Liver (tissue), 9 donors: ENCODE measurements around the gene VEGFA. TPM values are rescaled to one million over a fixed set of nuclear protein-coding genes. Genes with fewer than 3 reads are reported as not detected.

Experiments used
- DNase-seq: peaks from one replicate; pipeline ENCODE4 v3.0.0-alpha.2; 2017; ENCODE audit warnings: low spot score
- H3K27ac ChIP-seq, 2 donors: one replicate each; pipeline ENCODE4 v1.7.0; 2013; ENCODE audit warnings: inconsistent platforms in 2 of 2, low read length in 2 of 2, control low read depth in 1 of 2, low read depth in 1 of 2, mild to moderate bottlenecking in 1 of 2
- H3K27me3 ChIP-seq, 4 donors: one replicate each; pipeline versions ENCODE4 v1.6.1 to v1.7.0; 2013; ENCODE audit warnings: low read length in 3 of 4, inconsistent platforms in 1 of 4, mild to moderate bottlenecking in 1 of 4, moderate library complexity in 1 of 4; ENCODE audit not compliant: control insufficient read depth in 4 of 4, insufficient read depth in 4 of 4
- H3K36me3 ChIP-seq, 4 donors: one replicate each; pipeline versions ENCODE4 v1.6.1 to v1.7.0; 2013; ENCODE audit warnings: low read length in 3 of 4, mild to moderate bottlenecking in 3 of 4, low read depth in 1 of 4, moderate library complexity in 1 of 4; ENCODE audit not compliant: control insufficient read depth in 4 of 4, insufficient read depth in 3 of 4
- H3K4me1 ChIP-seq, 4 donors: one replicate each; pipeline versions ENCODE4 v1.6.1 to v1.7.0; 2013; ENCODE audit warnings: low read length in 3 of 4, mild to moderate bottlenecking in 3 of 4, moderate library complexity in 1 of 4; ENCODE audit not compliant: control insufficient read depth in 4 of 4, insufficient read depth in 4 of 4
- H3K4me3 ChIP-seq, 3 donors: one replicate each; pipeline versions ENCODE4 v1.6.1 to v1.7.0; 2013; ENCODE audit warnings: low read length in 3 of 3, control low read depth in 1 of 3, low read depth in 1 of 3, mild to moderate bottlenecking in 1 of 3
- H3K9ac ChIP-seq, 2 donors: one replicate each; pipeline ENCODE4 v1.7.0; 2013; ENCODE audit warnings: low read length in 2 of 2, mild to moderate bottlenecking in 2 of 2, moderate library complexity in 2 of 2, control low read depth in 1 of 2, low read depth in 1 of 2
- H3K9me3 ChIP-seq, 4 donors: one replicate each; pipeline versions ENCODE4 v1.6.1 to v1.7.0; 2013; ENCODE audit warnings: low read length in 3 of 4; ENCODE audit not compliant: control insufficient read depth in 4 of 4
- ATF3 ChIP-seq: IDR thresholded peaks from 2 replicates; pipeline ENCODE4 v1.6.1; 2016; ENCODE audit warnings: antibody characterized with exemption
- CTCF ChIP-seq: fragments of 150-350 bp; IDR thresholded peaks from 2 replicates; pipeline ENCODE4 v1.5.1; 2017; ENCODE audit warnings: improper control_type of control experiment, low read depth, low read length; ENCODE audit not compliant: missing input control
- EGR1 ChIP-seq, 2 donors: IDR thresholded peaks; 2 replicates each; pipeline ENCODE4 v1.6.1; 2016 to 2018; ENCODE audit warnings: antibody characterized with exemption in 2 of 2, low read depth in 2 of 2
- FOXA1 ChIP-seq: IDR thresholded peaks from 2 replicates; pipeline ENCODE4 v1.6.1; 2016; ENCODE audit warnings: antibody characterized with exemption
- FOXA2 ChIP-seq: IDR thresholded peaks from 2 replicates; pipeline ENCODE4 v1.6.1; 2016; ENCODE audit warnings: antibody characterized with exemption
- GABPA ChIP-seq, 2 donors: IDR thresholded peaks in 1 of 2; conservative IDR thresholded peaks in 1 of 2; 2 replicates each; pipeline ENCODE4 v1.6.1; 2016; ENCODE audit warnings: antibody characterized with exemption in 2 of 2, mild to moderate bottlenecking in 1 of 2, moderate library complexity in 1 of 2
- HNF4A ChIP-seq, 2 donors: conservative IDR thresholded peaks; 2 replicates each; pipeline ENCODE4 v1.6.1; 2016; ENCODE audit warnings: antibody characterized with exemption in 2 of 2, mild to moderate bottlenecking in 2 of 2
- HNF4G ChIP-seq: IDR thresholded peaks from 2 replicates; pipeline ENCODE4 v1.6.1; 2016; ENCODE audit warnings: antibody characterized with exemption
- JUND ChIP-seq, 2 donors: IDR thresholded peaks; 2 replicates each; pipeline ENCODE4 v1.6.1; 2016; ENCODE audit warnings: antibody characterized with exemption in 2 of 2
- MAX ChIP-seq: IDR thresholded peaks from 2 replicates; pipeline ENCODE4 v1.6.1; 2016; ENCODE audit warnings: antibody characterized with exemption
- NR2F2 ChIP-seq: IDR thresholded peaks from 2 replicates; pipeline ENCODE4 v1.6.1; 2016; ENCODE audit warnings: antibody characterized with exemption
- RAD21 ChIP-seq, 2 donors: IDR thresholded peaks; 2 replicates each; pipeline ENCODE4 v1.6.1; 2016; ENCODE audit warnings: antibody characterized with exemption in 2 of 2, mild to moderate bottlenecking in 2 of 2
- REST ChIP-seq: IDR thresholded peaks from 2 replicates; pipeline ENCODE4 v1.6.1; 2016; ENCODE audit warnings: antibody characterized with exemption, mild to moderate bottlenecking
- RXRA ChIP-seq, 2 donors: IDR thresholded peaks; 2 replicates each; pipeline ENCODE4 v1.6.1; 2017 to 2018; ENCODE audit warnings: antibody characterized with exemption in 2 of 2, mild to moderate bottlenecking in 1 of 2
- SP1 ChIP-seq: IDR thresholded peaks from 2 replicates; pipeline ENCODE4 v1.6.1; 2018; ENCODE audit warnings: antibody characterized with exemption, mild to moderate bottlenecking
- TAF1 ChIP-seq: conservative IDR thresholded peaks from 2 replicates; pipeline ENCODE4 v1.6.1; 2016; ENCODE audit warnings: antibody characterized with exemption, mild to moderate bottlenecking
- YY1 ChIP-seq: IDR thresholded peaks from 2 replicates; pipeline ENCODE4 v1.6.1; 2016; ENCODE audit warnings: antibody characterized with exemption, mild to moderate bottlenecking
- ZBTB33 ChIP-seq: IDR thresholded peaks from 2 replicates; pipeline ENCODE4 v1.6.1; 2016; ENCODE audit warnings: antibody characterized with exemption
- WGBS: extraction: QIAGEN DNeasy Blood & Tissue Kit; methylation state at CpG from one replicate; pipeline ENCODE4 v1.1.7; 2013; 5-methylcytosine and 5-hydroxymethylcytosine counted together
- polyA plus RNA-seq, 2 donors: library from polyadenylated mRNA; stranded (reverse) in 1 of 2; unstranded in 1 of 2; fragments of 200-250 nt in 1 of 2; fragments of >200 nt in 1 of 2; fragmentation: Nextera tagmentation in 1 of 2; extraction: Ambion mirVana in 1 of 2; gene quantifications; one replicate each; pipeline versions ENCODE4 v1.2.1 to v1.2.3, GENCODE V29; 2013 to 2015
- total RNA-seq, 2 donors: library from RNA; depleted of rRNA; stranded (reverse); fragments of >200 nt; gene quantifications; one replicate each; pipeline ENCODE4 v1.2.3, GENCODE V29; 2014
- donor health status: healthy.
- donor health status: healthy.
- donor health status: healthy.
- donor health status: healthy.
- donor health status: healthy.

The VEGFA gene
- total and polyA plus RNA-seq, 4 donors, result 14.7 to 160 (median 65.2) TPM

GRCh38 chr6:43775535-43775885 lies 5.5 kb downstream of the VEGFA start:
- Histone ChIP-seq H3K4me1 (peaks cover 7 to 58% (median 34%) of the 10 kb centered on the region in 4 donors), H3K36me3 (peaks cover 18 to 47% (median 37%) of the 10 kb centered on the region in 4 donors), H3K9me3 (no peaks in the 10 kb centered on the region), H3K27me3 (no peaks in the 10 kb centered on the region), H3K27ac (peak overlapping the region in 1 of 2 donors; percentile 42), H3K4me3 (no peak overlapping the region), H3K9ac (peak overlapping the region in 1 of 2 donors; percentile 40)
- no peak for DNase-seq
- TF ChIP-seq NR2F2 (no peak), ATF3 (no peak), JUND (IDR thresholded peaks at IDR 0.05) (no peak), RAD21 (IDR thresholded peaks at IDR 0.05) (no peak), REST (no peak), GABPA (IDR thresholded peaks at IDR 0.05 in 1 of 2, conservative IDR thresholded peaks at IDR 0.05 in 1 of 2) (no peak), YY1 (no peak), HNF4A (conservative IDR thresholded peaks at IDR 0.05) (no peak), HNF4G (no peak), EGR1 (IDR thresholded peaks at IDR 0.05; ENCODE audit: low read depth in 2 of 2) (no peak), TAF1 (no peak), SP1 (no peak), MAX (no peak), ZBTB33 (no peak), FOXA1 (no peak)
- WGBS, result 47% methylated on average over 4 of the region's 4 CpGs

- 60% methylated on average over 8 of the region's 8 CpGs for WGBS
- H3K4me1 ChIP-seq, result peaks cover 7 to 58% (median 34%) of the 10 kb centered on the region in 4 donors
- no peak for DNase-seq
- H3K9me3 ChIP-seq, result no peaks in the 10 kb centered on the region
- H3K27ac ChIP-seq, result peak overlapping the region; percentile 37 to 42
- H3K4me3 ChIP-seq, result no peak overlapping the region
- no peaks in the 10 kb centered on the region for H3K27me3 ChIP-seq
- no peak overlapping the region for H3K9ac ChIP-seq
- H3K36me3 ChIP-seq, result peaks cover 19 to 55% (median 43%) of the 10 kb centered on the region in 4 donors
- TF ChIP-seq HNF4A (conservative IDR thresholded peaks at IDR 0.05), result peak in 1 of 2 donors; percentile 23
- TF ChIP-seq ATF3, result peak; percentile 47
- no peak for TF ChIP-seq RAD21 (IDR thresholded peaks at IDR 0.05)
- no peak for TF ChIP-seq GABPA (IDR thresholded peaks at IDR 0.05 in 1 of 2, conservative IDR thresholded peaks at IDR 0.05 in 1 of 2)
- TF ChIP-seq HNF4G, result no peak
- no peak for TF ChIP-seq ZBTB33
- TF ChIP-seq MAX, result no peak
- TF ChIP-seq CTCF, result no peak
- TF ChIP-seq EGR1 (IDR thresholded peaks at IDR 0.05; ENCODE audit: low read depth in 2 of 2), result peak; percentile 24 to 87
- no peak for TF ChIP-seq FOXA1
- peak; percentile 11 for TF ChIP-seq SP1
- peak; percentile 61 to 63 for TF ChIP-seq RXRA (IDR thresholded peaks at IDR 0.05)
- TF ChIP-seq NR2F2, result no peak
- TF ChIP-seq FOXA2, result no peak
Measured at GRCh38 chr6:43776115-43776798, 6.2 kb downstream of the VEGFA start.
